ENCODE data around the gene DDX1.

GRCh38 chr2:15543053-15543452 lies 48.6 kb upstream of the DDX1 start:
- TF ChIP-seq CREB1 (CRISPR knock-in tag; IDR thresholded peaks at IDR 0.05; ENCODE audit: low read depth) (no peak), CTCF (conservative IDR thresholded peaks at IDR 0.05; ENCODE audit: low read depth in 2 of 2) (no peak), REST (IDR thresholded peaks at IDR 0.05; ENCODE audit: unreplicated experiment) (no peak), EZH2phosphoT487 (IDR thresholded peaks at IDR 0.05; ENCODE audit: unreplicated experiment) (no peak), EZH2 (IDR thresholded peaks at IDR 0.05; ENCODE audit: low read depth, unreplicated experiment) (no peak), POLR2AphosphoS5 (IDR thresholded peaks at IDR 0.05; ENCODE audit: low read depth) (no peak), ZNF331 (CRISPR knock-in tag; IDR thresholded peaks at IDR 0.05; ENCODE audit: low read depth) (no peak), JUNB (IDR thresholded peaks at IDR 0.05; ENCODE audit: unreplicated experiment) (no peak), ETS1 (IDR thresholded peaks at IDR 0.05) (no peak), STAT1 (IDR thresholded peaks at IDR 0.05; ENCODE audit: unreplicated experiment) (no peak)

Data from GM23338 (cell line).